ENCODE data around the gene SLC6A18. TPM values are rescaled to one million over a fixed set of nuclear protein-coding genes. Genes with fewer than 3 reads are reported as not detected.
"Not testable (repeated sequence)": the region's sequence is repeated elsewhere in the genome, so short reads cannot be mapped to it uniquely, and the experiment has no call there.

Gene SLC6A18
- total RNA-seq, 2 donors from 2014 or later, result not detected

DNA sequence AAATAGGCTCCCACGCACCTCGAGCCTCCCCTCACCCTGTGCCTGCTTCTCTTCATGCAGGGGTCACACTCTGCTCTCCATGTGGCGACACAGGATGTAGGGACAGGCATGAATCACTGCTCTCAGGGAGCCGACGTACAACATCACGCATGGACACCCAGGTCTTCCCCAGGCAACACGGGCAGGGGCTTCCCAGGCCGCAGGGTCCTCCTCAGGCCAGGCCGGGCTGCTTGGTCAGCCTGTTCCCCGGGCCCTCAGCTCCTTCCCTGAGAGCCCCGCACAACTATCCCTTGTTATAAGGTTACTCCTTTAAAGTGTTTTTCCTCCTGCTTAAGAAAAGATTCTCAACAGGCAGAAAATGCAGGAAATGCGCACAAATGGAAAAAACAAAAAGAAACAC is 1.1 kb downstream of the SLC6A18 start:
- DNase-seq (ENCODE audit: low spot score), result no peak
- intact Hi-C loops (cut with DNase I), result no loop called here

DNA sequence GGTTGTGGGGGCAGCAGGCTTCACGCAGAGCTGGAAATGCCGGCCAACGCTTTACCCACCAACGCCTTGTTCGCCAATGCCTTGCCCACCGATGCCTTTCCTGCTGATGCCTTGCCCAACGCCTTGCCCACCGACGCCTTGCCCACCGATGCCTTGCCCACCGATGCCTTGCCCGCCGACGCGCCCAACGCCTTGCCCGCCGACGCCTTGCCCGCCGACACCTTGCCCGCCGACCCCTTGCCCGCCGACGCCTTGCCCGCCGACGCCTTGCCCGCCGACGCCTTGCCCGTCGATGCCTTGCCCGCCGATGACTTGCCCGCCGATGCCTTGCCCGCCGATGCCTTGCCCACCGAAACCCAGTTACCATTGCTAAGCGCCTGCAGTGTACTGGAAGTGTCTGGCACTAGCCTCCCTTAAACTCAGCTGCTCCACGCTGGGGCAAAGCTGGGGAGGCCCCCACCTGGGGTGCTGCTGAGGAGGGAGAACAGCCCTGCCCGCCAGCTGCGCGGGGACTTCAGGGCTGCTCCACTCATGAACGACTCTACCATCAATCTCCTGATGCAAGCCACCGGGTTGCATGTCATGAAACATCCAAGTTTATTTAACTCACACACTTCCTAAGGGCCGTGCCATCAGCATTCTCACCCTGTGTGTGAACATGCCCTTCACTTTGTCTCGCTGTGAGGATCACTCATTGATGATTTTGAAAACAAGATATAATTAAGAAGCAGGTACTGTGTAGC is 1.8 kb downstream of the SLC6A18 start:
- intact Hi-C loops (cut with DNase I), result no loop called here
- DNase-seq (ENCODE audit: low spot score), result no peak

DNA sequence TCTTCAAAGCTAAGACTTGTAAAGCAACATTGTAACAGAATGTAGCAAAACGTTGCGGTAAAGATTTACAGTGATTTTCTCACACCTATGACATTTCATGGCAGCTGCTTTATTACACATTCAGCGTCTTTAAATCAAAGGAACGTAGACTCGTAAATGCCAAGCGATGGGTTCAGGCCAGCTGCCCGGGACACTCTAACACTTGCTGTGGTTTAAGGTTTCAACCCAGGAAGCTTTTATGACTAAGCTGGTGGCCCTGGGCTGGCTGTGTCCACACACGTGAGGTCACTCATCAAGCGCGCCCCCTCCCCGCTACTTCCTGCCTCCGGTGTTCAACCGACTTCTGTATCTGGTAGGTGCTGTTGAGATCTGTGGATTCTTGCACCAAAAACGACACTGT is 2.5 kb downstream of the SLC6A18 start:
- DNase-seq (ENCODE audit: low spot score), result no peak
- intact Hi-C loops (cut with DNase I), result no loop called here

DNA sequence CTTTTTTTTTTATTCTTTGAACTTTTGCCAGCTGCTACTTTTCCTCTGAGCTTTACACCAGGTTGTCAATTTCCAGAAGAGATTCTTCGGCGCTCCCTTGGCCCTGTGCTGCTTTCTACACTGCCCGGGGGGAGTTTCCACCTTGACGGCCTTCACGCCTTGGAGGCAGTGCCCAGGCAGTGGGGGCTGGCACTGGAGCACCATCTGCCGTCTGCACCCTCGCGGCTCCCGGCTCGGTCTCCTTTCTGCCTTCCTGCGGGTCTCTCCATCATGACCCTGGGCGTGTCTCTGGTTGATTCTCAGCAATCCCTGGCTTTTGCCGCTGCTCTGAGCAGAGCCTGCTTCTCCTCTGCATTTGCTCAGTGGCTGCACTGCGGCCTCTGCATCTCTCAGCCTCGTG is 2.9 kb downstream of the SLC6A18 start:
- DNase-seq (ENCODE audit: low spot score), result no peak
- intact Hi-C loops (cut with DNase I), result no loop called here

DNA sequence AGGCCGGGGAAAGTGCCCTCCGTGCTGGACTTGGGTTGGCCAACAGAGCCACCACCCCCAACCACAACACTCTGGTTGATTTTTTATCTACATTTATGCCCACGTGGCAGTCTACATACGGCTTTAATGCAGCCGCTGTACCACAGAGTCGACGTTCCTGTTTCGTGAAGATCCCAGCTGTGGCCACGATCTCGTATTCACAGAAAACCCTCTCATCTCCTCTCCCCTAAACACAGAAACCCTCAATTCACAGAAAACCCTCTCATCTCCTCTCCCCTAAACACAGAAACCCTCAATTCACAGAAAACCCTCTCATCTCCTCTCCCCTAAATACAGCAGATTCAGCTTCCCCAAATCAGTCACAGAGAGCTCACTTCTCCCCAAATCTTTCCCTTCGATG is 3.8 kb downstream of the SLC6A18 start:
- intact Hi-C loops (cut with DNase I); DNase-seq (ENCODE audit: low spot score): not testable (repeated sequence)

DNA sequence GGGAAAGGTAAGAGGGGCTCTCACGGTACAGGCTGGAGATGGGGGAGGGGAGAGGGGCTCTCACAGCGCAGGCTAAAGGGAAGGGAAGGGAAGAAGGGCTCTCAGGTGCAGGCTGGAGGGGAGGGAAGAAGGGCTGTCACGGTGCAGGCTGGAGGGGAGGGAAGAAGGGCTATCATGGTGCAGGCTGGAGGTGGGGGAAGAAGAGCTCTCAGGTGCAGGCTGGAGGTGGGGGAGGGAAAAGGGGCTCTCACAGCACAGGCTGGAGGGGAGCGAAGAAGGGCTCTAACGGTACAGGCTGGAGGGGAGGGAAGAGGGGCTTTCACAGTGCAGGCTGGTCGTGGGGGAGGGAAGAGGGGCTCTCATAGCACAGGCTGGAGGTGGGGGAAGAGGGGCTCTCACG is 4.6 kb downstream of the SLC6A18 start:
- intact Hi-C loops (cut with DNase I), result no loop called here
- no peak for DNase-seq (ENCODE audit: low spot score)

DNA sequence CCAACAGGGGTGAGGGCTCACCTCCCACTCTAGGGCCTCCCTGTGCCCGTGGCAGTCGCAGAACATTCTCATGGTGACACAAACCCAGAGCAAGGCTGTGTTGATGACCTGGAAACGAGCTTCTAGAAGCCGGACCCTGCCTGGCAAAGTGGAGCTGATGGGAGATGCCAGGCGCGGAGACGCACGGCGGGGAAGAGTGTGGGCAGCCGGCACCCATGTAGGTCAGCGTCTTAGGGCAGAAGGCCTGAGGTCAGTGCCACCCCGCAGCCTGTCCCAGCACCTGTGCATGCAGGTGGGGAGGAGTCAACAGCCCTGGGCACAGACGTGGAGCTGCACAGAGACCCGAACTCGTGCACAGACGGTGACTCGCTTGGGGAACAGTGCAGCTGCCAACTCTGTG is 5.4 kb downstream of the SLC6A18 start:
- intact Hi-C loops (cut with DNase I), result no loop called here
- DNase-seq (ENCODE audit: low spot score), result no peak

DNA sequence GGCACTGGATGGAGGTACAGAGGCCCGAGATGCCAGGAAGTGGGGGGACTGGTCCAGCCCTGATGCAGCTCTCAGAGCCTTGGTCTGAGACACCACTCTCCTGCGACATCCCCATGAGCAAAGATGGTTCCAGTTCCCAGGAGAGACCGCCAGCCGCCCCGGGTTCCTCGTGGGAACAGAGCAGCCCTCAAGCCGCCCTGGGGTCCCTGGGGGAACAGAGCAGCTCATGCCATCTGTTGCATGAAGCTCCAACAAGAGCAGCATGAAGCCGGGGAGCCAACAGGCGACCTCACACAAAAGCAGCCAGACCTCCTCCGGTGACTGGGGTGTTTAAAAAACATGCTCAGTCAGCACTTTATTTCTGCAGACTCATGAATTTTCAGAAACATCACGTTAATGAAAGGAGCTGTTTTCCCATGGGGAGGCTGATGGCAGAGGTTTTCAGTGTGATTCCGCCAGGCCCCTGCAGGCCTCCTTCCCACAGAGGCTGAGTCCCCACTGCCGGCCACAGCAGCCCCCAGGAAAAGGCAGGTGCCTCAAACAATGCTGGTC is 6.2 kb downstream of the SLC6A18 start:
- DNase-seq (ENCODE audit: low spot score), result no peak
- intact Hi-C loops (cut with DNase I), result no loop called here

DNA sequence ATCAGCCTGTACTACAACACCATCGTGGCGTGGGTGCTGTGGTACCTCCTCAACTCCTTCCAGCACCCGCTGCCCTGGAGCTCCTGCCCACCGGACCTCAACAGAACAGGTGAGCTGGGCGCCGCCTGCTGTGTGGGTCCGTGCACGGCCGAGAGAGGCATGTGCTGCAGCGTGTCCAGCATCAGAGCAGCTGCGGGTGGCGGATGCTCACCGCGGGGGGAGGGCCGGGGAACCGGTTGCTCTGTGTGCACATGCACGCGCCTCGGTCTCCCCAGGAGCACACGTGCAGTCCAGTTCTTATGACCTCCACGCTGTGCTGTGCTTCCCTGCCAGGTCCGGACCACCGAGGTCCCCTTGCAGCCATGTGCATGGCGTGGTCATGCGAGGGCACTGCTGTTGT is 7.6 kb downstream of the SLC6A18 start:
- intact Hi-C loops (cut with DNase I), result no loop called here
- DNase-seq (ENCODE audit: low spot score), result no peak

DNA sequence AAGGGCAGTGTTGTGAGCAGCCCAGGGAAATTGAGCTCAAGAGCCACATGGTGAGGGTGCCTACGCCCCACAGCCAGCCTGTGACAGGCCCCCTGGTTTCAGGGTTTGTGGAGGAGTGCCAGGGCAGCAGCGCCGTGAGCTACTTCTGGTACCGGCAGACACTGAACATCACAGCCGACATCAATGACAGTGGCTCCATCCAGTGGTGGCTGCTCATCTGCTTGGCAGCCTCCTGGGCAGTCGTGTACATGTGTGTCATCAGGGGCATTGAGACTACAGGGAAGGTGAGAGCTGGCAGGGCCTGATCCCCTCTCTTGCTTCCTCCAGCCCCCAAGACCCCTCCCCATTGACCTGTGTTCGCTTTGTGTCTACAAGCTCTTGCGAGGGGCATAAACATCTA is 10.2 kb downstream of the SLC6A18 start:
- intact Hi-C loops (cut with DNase I), result no loop called here
- DNase-seq (ENCODE audit: low spot score), result no peak

DNA sequence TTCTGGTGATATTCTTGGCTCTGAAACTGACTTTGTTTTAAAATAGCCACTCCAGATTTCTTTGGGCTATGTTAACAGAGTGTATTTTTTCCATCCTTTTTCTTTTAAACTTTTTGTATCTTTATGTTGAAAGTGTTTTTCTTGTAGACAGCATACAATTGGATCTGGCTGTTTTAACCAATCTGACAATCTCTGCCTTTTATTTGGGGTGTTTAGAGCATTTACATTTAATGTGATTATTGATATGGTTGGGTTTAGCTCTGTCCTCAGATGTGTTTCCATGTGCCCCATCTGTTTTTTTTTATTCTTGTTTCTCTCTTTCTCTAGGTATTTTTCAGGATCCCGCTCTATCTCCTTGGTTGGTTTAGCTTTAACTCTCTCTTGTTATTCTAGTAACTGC is 10.7 kb downstream of the SLC6A18 start:
- DNase-seq (ENCODE audit: low spot score), result no peak
- intact Hi-C loops (cut with DNase I), result no loop called here

DNA sequence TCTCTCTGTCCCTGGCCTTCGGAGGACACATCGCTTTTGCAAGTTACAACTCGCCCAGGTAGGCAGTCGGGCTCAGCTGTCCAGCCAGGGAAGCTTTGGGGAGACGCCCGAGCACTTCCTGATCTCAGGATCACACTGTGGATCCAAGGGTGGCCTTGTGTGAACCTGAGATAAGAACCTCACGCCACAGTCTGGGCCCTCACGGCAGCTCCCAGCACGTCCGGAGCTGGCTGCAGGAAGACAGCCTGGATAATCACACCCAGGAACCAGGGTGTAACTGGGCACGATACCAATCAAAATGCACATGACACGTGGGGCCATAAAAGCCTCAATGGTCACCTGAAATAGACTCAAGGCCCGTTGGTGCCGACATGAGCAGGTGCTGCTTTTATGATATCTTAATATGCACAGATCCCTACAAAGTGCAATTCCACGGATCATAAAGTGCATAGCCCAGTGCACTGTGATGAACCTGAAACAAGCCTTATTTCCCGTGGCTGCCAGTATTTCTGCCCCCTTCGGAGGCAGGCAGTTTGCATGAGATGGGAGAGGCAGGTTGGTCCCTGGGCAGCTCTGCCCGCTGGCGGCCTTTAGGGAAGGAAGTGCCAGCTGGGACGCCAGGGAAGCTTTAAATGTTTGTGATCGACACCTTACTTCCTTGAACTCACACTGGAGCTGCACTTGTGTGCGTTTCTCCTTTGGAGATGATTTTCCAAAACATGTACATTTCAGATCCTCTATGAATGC is 14.5 kb downstream of the SLC6A18 start:
- DNase-seq (ENCODE audit: low spot score), result no peak
- intact Hi-C loops (cut with DNase I), result no loop called here

DNA sequence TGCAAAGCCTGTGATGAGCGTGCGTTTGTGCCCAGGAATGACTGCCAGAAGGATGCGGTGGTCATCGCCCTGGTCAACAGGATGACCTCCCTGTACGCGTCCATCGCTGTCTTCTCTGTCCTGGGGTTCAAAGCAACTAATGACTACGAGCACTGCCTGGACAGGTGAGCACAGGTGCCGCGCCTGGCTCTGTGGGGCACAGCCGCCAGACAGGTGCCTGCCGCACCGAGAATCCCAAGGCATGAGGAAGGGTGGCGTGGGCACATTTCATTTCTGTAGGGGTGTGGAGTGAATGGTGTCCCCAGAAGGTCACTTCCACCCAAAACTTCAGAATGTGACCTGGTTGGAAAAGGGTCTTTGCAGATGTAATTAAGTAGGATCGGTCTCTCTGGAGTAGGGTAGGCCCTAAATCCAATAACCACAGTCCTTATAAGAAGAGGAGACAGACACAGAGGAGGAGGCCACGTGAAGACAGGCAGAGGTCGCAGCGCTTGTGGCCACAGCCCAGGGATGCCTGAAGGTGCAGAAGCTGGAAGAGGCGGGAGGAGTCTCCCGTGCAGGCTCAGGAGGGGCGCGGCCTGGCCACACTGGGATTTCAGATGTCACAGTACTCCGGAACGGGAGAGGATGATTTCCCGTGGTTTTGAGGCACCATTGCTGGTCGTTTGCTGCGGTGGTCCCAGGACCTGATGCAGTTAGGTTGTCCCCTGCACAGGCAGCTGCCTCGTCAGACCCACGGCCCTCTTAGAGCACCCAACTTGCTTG is 15.5 kb downstream of the SLC6A18 start:
- intact Hi-C loops (cut with DNase I), result no loop called here
- DNase-seq (ENCODE audit: low spot score), result no peak

DNA sequence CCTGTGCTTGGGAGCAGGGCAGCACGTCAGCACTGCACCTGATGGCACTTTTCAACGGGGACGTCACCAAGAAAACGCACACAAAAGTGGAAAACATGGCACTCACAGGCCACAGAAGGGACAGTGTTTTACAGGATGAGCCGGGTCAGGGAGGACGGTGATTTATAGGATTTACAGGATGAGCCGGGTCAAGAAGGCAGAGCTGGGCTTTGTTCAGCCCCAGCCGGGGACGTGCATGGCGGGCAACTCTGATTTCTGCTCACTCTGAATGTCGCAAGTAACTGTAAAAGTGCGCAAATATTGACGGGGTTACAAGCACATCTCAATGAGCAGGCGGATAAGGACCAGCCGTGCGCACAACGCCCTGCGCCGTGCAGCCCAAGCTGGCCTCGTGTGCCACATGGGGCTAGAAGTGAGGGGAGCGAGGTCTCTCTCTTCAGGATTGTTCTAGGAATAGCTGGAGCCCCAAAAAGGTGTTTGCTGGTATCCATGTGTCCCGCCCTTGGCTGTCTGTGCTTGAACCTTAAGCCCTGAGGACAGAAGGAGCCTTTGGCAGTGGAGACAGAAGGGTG is 16.4 kb downstream of the SLC6A18 start:
- intact Hi-C loops (cut with DNase I), result no loop called here
- DNase-seq (ENCODE audit: low spot score), result no peak

DNA sequence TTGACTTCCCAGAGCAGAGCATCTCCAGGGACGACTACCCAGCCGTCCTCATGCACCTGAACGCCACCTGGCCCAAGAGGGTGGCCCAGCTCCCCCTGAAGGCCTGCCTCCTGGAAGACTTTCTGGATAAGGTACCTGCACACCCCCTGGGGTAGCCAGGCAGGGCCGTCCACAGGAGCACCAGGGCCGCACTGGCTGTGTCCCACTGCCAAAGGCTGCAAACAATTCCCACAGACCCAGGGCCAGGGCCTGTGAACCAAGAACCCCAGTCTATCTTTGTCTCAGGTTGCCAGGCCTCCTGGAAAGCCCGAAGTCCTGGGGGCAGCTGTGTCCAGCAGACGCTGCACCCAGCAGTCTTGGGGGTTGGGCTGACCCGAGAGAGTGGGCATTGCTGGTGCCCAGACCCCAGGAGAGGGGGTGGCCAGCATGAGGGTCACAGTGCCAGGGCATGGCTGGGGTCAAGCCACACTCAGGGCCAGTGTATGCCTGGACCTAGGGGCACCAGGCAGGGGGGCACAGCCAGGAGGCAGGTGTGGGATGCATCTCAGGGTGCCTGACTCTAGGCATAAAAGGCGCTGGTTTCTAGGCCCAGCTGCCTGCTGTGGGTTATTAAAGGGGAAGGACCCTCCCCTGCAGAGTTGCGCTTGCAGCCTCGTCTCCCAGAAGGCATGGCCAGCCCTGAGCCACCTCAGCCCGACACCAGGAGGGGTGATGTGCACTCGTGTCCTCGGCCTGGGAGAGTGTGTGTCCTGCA is 17.7 kb downstream of the SLC6A18 start:
- intact Hi-C loops (cut with DNase I), result no loop called here

DNA sequence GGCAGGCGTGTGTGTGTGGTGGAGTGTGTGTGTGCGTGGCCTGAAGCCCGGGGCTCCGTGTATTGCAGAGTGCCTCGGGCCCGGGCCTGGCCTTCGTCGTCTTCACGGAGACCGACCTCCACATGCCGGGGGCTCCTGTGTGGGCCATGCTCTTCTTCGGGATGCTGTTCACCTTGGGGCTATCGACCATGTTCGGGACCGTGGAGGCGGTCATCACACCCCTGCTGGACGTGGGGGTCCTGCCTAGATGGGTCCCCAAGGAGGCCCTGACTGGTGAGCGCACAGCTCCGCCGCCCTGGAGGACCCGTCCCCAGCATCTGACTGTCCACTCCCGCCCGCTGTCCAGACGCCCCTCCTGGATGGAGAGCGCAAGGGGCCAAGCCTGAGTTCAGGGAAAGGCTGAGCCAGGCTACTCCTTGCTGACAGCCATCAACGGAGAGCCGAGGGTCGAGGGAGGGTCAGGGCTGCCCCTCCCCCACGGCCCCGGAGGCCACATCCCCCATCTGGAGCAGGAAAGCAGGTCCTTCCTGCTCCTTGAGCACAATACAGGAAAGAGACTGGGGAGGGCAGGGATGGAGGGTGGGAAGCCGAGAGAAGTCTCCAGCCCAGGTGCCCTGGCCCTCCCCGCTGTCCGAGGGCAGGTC is 18.4 kb downstream of the SLC6A18 start:
- intact Hi-C loops (cut with DNase I), result no loop called here

More for the DNA sequence above, 17.7 kb downstream of the SLC6A18 start:
- DNase-seq (ENCODE audit: low spot score), result no peak

DNA sequence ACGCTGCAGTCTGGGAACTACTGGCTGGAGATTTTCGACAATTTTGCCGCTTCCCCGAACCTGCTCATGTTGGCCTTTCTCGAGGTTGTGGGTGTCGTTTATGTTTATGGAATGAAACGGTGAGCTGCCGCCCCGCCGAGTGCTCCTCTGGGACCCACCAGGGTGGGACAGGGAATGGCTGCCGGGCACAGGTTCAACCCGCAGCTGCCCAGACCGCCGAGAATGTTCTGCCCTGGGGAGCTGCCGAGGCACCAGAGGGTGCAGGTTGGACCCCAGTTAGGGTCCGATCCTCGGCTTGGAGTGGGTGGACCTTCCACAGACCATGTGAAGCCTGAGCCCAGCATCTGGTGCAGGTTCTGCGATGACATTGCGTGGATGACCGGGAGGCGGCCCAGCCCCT is 19.1 kb downstream of the SLC6A18 start:
- DNase-seq (ENCODE audit: low spot score), result no peak
- intact Hi-C loops (cut with DNase I), result no loop called here

More for the DNA sequence above, 18.4 kb downstream of the SLC6A18 start:
- no peak for DNase-seq (ENCODE audit: low spot score)

DNA sequence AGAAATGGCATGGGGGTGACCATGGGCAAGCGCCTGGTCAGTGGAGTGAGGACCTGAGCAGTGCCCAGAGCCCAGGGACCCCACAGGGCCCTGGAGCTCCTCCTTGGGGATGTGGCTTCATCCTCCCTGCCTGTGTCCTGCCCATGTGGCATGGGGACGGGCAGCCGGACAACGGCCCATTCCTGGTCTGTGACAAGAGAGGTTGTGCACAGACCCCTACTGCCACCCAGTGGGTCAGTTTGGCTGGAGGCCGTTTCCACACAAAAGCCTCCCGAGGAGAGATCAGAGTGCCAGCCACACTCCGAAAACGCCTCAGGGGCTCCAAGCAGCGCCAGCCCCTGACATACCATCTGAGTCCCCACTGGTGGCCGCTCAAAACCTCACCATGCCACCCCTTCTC is 19.8 kb downstream of the SLC6A18 start:
- no peak for DNase-seq (ENCODE audit: low spot score)

More for the DNA sequence above, 19.8 kb downstream of the SLC6A18 start:
- intact Hi-C loops (cut with DNase I), result loop anchor here in 1 of 2 donors (5.0 kb wide), 1 partner anchor 567 kb away; no protein-coding TSS in a partner anchor
